Mammary epithelial cell (primary cell): ENCODE results near the gene ASF1A.

Source experiments
- CTCF ChIP-seq, 2 donors: IDR thresholded peaks in 1 of 2; conservative IDR thresholded peaks in 1 of 2; 2 replicates each; pipeline ENCODE4 v1.5.1; 2011 to 2012; ENCODE audit warnings: inconsistent platforms in 2 of 2, low read length in 2 of 2, mild to moderate bottlenecking in 2 of 2, control low read depth in 1 of 2, low read depth in 1 of 2; ENCODE audit not compliant: insufficient read depth in 1 of 2; ENCODE audit errors: extremely low read depth in 1 of 2
- EZH2 ChIP-seq: IDR thresholded peaks from 2 replicates; pipeline ENCODE4 v1.6.1; 2012; ENCODE audit warnings: low read length, inconsistent platforms, borderline replicate concordance

- TF ChIP-seq CTCF (conservative IDR thresholded peaks at IDR 0.05 in 1 of 2, IDR thresholded peaks at IDR 0.05 in 1 of 2; ENCODE audit: extremely low read depth in 1 of 2, insufficient read depth in 1 of 2, low read depth in 1 of 2, low read length in 2 of 2) (no peak), EZH2 (no peak)
These were observed 1.9 kb downstream of the ASF1A start for GRCh38 chr6:118895859-118896258.
